GM19023 (cell line): ENCODE data around the gene ARHGAP18.

Experiments used
- ATAC-seq: cut with Tn5 transposase; IDR thresholded peaks from one replicate; pipeline ENCODE4 v1.9.1; 2021; ENCODE audit warnings: mild to moderate bottlenecking, moderate library complexity; ENCODE audit not compliant: unreplicated experiment

Gene ARHGAP18

DNA sequence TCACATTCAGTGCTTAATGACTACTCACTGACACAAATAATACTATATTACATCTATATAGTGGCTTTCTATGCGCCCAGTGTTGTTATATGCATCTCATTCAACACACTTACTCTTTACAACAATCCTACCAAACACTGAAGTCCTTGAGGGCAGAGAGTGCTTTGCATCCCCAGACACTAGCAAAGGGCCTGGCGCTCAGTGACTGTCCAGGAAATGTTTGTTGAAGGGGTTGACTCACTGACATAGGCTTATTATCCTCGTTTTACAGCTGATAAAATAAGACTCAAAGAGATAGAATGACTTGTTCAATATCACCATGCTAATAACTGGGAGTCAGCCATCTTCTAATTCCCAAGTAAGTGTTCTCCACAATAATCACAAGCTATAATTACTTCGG is 163.3 kb downstream of the ARHGAP18 start:
- no peak for ATAC-seq

DNA sequence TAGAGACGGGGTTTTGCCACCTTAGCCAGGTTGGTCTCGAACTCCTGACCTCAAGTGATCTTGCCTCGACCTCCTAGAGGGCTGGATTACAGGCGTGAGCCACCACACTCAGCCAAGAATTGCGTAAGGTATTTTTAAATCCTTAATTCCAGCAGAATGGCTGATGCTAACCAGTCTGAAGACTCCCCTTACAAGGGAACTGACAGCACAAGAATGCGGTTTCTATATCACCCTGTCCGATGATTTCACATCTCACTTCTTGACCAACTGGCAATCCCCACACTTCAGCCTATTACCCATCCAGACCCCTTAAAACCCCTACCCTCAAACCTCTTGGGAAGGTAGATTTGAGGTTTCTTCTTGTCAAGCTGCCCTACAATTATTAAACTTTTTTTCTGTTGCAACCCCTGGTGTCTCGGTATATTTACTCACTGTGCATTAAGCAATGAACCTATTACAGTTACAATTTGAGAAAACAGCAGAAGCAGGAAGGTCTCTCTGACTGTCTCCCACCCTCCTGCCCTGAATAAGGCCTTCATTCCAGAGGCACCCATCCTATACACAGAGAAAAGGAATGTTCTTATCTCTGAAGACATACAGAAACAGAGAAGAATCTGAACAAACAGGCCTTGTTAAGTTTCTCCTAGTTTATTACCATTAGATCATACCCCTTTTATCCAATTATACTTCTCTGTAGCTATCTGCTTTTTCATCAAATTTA is 164.9 kb downstream of the ARHGAP18 start:
- ATAC-seq, result no peak

DNA sequence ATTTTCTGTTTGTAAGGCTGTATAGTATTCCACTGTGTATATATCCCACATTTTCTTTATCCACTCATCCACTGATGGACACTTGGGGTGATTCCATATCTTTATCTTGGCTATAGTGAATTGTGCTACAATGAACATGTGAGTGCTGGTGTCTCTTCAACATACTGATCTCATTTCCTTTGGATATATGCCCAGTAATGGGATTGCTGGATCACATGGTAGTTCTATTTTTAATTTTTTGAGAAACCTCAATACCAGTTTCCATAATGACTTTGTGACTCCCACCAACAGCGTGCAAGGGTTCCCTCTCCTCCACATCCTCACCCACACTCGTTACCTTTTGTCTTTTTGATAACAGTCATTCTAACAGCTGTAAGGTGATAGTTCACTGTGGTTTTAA is 166.0 kb downstream of the ARHGAP18 start:
- no peak for ATAC-seq

DNA sequence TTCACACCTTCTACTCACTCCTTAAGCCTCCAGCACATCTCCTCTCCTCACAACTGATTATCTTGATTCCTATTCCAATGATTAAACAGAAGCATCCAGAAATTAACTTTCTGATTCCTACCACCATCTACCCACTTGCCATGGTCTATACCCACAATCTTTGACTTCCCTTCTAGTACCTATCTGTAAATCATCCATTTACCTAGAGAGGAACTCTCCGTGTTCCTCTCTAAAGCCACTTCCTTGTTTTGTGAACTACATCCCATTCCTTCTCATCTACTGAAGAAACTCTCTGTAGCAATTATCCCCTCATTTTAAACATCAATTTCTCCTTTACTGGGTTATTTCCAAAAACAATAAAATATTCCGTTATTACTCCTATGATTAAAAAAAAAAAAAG is 167.3 kb downstream of the ARHGAP18 start:
- no peak for ATAC-seq

DNA sequence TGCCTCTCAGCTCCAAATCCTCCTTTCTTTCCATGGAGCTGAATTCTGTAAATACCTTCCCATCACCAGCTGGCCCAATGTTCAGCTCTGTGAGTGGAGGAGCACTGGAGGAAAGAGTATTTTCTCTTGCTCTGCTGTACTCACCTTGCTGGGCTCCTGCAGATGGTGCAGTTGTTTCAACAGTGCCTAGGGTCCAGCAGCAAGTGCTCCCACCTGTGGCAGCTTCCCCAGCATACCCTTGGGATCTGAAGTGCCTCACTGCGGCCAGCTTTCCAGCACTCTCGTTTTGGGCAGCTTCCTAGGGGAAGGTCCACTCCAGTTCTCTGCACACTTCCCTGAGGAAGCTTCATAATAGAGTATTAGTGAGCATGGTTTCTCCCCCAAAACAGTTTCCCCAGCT is 170.9 kb downstream of the ARHGAP18 start:
- ATAC-seq, result no peak

DNA sequence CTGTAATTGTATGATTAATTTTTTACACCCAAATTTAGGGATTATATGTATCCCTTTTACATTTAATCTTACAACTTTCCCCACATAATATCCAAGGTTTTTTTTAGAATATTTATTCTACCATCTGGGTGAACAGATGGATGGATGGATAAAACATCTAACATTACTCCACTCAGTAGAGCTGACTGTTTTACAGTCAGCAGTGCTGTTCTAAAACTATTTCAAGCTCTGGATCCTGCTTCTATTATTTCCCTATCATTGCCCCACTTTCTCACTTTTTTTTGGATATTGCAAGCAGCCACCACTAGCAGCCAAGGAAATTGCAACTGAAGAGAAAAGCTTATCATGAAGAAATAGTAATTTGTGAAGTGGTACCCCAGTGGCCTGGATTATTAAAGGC is 173.7 kb downstream of the ARHGAP18 start:
- ATAC-seq, result no peak

DNA sequence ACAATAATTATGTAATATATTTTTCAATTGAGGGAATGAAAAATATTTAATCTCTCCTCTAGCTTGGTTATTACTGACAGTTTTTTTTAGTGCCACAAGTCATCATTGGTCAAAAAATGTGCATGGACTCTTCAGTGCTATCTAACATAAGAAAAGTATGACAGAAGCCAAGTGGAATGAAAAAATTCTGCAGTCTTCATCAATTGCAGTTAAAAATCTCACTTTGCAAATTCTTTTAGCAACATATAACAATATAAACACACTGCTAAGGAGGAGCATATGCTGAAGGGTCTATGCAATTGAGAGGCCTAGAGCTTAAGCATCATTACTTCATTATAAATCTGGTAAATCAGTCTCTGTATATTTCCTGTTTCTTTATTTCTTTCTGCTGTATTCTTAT is 175.1 kb downstream of the ARHGAP18 start:
- ATAC-seq, result no peak
